Epithelial cell of proximal tubule (primary cell): ENCODE data around the gene ERC1. TPM values are rescaled to one million over a fixed set of nuclear protein-coding genes. Genes with fewer than 3 reads are reported as not detected.

Experiments used
- DNase-seq: peaks from one replicate; pipeline ENCODE4 v3.0.0-alpha.2; 2011; ENCODE audit warnings: low read depth
- H3K4me3 ChIP-seq: 2 replicates; pipeline ENCODE4 v1.5.1; 2011; ENCODE audit warnings: low read depth, mild to moderate bottlenecking, low read length
- total RNA-seq: library from RNA; depleted of rRNA; stranded (reverse); fragments of >200 nt; gene quantifications from 2 replicates; pipeline ENCODE4 v1.2.3, GENCODE V29; 2015
- TF ChIP-seq, protein P1 (sequence below): conservative IDR thresholded peaks from 2 replicates; pipeline ENCODE4 v1.5.1; 2012; ENCODE audit warnings: low read depth, mild to moderate bottlenecking, low read length

The ERC1 gene
- total RNA-seq, 1 donor from 2014 or later, result 16.5 TPM

DNA sequence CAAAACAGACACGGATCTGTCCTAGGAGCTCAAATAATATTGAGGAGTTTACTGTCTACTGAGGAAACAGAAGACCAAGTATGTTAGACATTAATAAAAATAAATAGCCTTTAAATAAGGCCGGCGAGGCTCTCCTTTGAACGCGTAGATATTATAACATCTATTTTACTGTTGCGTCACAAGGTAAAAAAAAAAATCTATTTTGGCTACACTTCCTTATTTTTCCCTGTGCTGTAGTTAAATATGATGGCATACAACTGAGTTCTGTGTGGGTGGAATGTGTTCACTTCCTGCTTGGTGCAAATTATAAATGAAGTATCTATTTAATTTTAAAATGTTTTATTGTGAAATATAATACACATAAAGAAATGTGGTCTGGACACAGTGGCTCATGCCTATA is 24.3 kb upstream of the ERC1 start:
- DNase-seq, result no peak
- H3K4me3 ChIP-seq, result no peak overlapping the region
- TF ChIP-seq, protein P1, sequence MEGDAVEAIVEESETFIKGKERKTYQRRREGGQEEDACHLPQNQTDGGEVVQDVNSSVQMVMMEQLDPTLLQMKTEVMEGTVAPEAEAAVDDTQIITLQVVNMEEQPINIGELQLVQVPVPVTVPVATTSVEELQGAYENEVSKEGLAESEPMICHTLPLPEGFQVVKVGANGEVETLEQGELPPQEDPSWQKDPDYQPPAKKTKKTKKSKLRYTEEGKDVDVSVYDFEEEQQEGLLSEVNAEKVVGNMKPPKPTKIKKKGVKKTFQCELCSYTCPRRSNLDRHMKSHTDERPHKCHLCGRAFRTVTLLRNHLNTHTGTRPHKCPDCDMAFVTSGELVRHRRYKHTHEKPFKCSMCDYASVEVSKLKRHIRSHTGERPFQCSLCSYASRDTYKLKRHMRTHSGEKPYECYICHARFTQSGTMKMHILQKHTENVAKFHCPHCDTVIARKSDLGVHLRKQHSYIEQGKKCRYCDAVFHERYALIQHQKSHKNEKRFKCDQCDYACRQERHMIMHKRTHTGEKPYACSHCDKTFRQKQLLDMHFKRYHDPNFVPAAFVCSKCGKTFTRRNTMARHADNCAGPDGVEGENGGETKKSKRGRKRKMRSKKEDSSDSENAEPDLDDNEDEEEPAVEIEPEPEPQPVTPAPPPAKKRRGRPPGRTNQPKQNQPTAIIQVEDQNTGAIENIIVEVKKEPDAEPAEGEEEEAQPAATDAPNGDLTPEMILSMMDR, result no peak

DNA sequence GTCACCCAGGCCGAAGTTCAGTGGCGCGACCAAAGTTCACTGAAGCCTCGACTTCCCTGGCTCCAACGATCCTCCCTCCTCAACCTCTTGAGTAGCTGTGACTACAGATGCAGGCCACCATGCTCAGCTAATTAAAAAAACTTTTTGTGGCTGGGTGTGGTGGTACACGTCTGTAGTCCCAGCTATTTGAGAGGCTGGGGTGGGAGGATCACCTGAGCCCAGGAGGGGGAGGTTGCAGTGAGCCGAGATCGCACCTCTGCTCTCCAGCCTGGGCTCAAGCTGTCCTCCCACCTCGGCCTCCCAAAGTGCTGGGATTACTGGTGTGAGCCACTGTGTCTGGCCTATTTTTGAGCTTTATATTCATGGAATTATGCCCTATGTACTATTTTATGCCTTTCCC is 23.4 kb upstream of the ERC1 start:
- H3K4me3 ChIP-seq, result no peak overlapping the region
- no peak for DNase-seq
- TF ChIP-seq, protein P1, result no peak

DNA sequence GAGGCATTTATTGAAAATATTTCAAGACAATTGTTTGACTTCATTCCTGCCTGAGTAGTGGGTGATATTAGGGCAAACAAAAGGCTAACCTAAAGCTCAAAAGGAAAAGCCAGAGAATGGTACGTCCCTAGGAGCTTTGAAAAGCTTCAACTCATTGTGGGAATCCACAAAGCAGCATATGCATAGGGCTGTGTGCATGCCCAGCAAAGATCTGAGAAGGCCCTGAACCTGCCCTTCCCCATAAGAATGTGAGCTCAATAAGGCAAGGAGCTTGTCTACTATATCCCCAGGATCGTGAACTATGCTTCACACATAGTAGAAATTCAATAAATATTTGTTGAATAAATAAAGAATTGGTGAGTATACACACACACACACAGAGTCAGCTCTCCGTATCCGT is 22.5 kb upstream of the ERC1 start:
- TF ChIP-seq, protein P1, result no peak
- no peak for DNase-seq
- no peak overlapping the region for H3K4me3 ChIP-seq

DNA sequence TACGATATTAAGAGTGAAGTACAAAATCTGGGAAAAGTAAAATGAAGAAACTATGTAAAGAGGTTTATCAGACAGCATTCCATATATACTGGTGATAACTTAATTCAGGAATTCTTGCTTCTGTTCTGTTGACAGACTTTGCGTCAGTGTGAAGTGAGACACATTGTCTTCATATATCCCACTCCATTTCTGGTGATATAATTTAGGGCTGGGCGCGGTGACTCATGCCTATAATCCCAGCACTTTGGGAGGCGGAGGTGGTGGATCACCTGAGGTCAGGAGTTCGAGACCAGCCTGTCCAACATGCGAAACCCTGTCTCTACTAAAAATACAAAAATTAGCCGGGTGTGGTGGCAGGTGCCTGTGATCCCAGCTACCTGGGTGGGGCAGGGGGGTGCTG is 21.2 kb upstream of the ERC1 start:
- TF ChIP-seq, protein P1, result no peak
- no peak for DNase-seq
- H3K4me3 ChIP-seq, result no peak overlapping the region

DNA sequence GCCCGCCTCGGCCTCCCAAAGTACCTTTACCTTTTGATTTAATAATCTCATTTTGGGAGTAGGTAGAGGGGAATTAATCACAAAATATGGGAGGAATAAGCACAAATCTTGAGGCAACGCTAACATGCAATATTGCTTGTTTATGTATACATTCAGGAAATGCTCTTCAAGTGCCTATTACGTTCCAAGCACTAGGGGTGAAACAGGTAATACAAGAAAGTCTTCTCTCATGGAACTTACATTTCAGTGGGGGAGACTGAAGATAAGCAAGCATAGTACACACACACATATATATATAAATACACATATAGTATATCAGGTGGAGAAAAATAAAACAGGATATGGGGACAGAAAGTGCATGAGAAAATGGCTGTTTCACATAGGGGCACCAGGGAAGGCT is 19.0 kb upstream of the ERC1 start:
- no peak for DNase-seq
- TF ChIP-seq, protein P1, result no peak
- no peak overlapping the region for H3K4me3 ChIP-seq

DNA sequence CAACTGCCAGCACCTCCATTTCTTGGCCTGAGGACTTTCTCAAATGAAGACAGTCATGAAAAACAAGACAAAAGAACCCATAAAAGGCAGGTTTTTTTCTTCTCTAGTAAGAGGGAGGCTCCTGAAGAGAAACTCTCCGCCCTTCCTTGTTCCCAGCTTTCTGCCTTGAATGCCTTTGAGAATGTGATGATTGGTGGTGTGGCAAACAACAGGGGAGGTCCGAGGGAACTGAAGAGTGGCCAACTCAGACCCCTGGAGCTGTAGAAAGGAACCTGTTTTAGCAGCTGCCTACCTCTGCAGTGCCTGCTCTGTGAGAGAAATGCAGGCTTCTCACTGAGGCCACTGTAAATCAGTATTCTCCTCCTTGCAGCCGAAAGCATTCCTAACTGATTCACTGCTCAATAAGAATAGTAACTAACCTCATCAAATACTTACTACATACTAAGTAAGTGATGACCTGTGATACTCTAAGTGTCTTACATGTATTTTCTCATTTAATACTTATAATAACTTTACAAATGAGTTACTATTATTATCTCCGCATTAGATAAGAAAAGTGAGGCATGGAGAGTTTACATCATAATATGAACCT is 16.7 kb upstream of the ERC1 start:
- TF ChIP-seq, protein P1, result no peak
- DNase-seq, result no peak
- H3K4me3 ChIP-seq, result no peak overlapping the region

DNA sequence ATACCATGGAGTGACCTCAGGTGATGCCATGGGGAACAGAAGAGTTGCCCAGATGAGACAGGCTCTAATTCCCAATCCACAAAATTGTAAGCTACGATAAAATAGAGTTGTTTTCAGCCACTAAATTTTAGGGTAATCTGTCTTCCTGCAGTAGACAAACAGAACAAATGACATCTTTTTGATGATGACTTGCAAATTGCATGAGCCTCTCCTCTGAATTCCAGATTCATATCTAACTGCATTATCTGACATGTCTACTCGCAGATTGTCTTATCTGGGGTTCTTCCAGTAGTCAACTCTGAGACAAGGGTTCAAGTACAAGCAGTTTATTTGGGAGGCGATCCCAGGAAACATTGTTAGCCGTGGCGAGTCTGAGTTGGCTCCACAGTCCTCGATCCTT is 14.4 kb upstream of the ERC1 start:
- TF ChIP-seq, protein P1, result no peak
- H3K4me3 ChIP-seq, result no peak overlapping the region
- DNase-seq, result no peak
